GM12878 (cell line): Measurements from ENCODE around the gene DHPS. TPM values are rescaled to one million over a fixed set of nuclear protein-coding genes. Genes with fewer than 3 reads are reported as not detected.

Experiments used
- ASH2L ChIP-seq: fragments of 300-600, 200-600 bp; sonication (generic); IDR thresholded peaks from 2 replicates; pipeline ENCODE4 v1.6.1; 2017; ENCODE audit warnings: low read depth, mild to moderate bottlenecking, borderline replicate concordance
- CBX5 ChIP-seq: sonication (generic); IDR thresholded peaks from 2 replicates; pipeline ENCODE4 v1.6.1; 2016; ENCODE audit warnings: low read depth, moderate library complexity, mild to moderate bottlenecking, inconsistent platforms
- CHD1 ChIP-seq: IDR thresholded peaks from 2 replicates; pipeline ENCODE4 v1.6.1; 2012; ENCODE audit warnings: low read depth, low read length, improper control_type of control experiment
- CHD4 ChIP-seq: fragments of 200-600 bp; sonication (generic); IDR thresholded peaks from 2 replicates; pipeline ENCODE4 v1.6.1; 2016; ENCODE audit warnings: mild to moderate bottlenecking
- DPF2 ChIP-seq: fragments of 450-650 bp; IDR thresholded peaks from 2 replicates; pipeline ENCODE4 v1.6.1; 2017; ENCODE audit warnings: mild to moderate bottlenecking
- EZH2 ChIP-seq: IDR thresholded peaks from 2 replicates; pipeline ENCODE4 v1.6.1; 2012; ENCODE audit warnings: low read depth, mild to moderate bottlenecking, control low read depth, inconsistent platforms, low read length, borderline replicate concordance; ENCODE audit not compliant: control insufficient read depth
- HDGF ChIP-seq: fragments of 450-650 bp; IDR thresholded peaks from 2 replicates; pipeline ENCODE4 v1.6.1; 2016; ENCODE audit warnings: antibody characterized with exemption
- KDM1A ChIP-seq: fragments of 200-600 bp; sonication (generic); IDR thresholded peaks from 2 replicates; pipeline ENCODE4 v1.6.1; 2016; ENCODE audit warnings: borderline replicate concordance
- MYC ChIP-seq: IDR thresholded peaks from 2 replicates; pipeline ENCODE4 v1.6.1; 2011; ENCODE audit warnings: mild to moderate bottlenecking, low read length, moderate library complexity, inconsistent platforms; ENCODE audit not compliant: insufficient read depth, insufficient replicate concordance, insufficient read length, severe bottlenecking
- NFIC ChIP-seq: IDR thresholded peaks from 2 replicates; pipeline ENCODE4 v1.6.1; 2012; ENCODE audit warnings: low read depth, mild to moderate bottlenecking, inconsistent platforms, low read length, moderate library complexity
- NFYB ChIP-seq: IDR thresholded peaks from 2 replicates; pipeline ENCODE4 v1.6.1; 2011; ENCODE audit warnings: low read depth, mild to moderate bottlenecking, low read length, improper control_type of control experiment, moderate library complexity; ENCODE audit not compliant: insufficient read depth
- NR2F1 ChIP-seq: fragments of 450-650 bp; conservative IDR thresholded peaks from 2 replicates; pipeline ENCODE4 v1.6.1; 2017; ENCODE audit warnings: mild to moderate bottlenecking
- RAD51 ChIP-seq: fragments of 450-650 bp; IDR thresholded peaks from 2 replicates; pipeline ENCODE4 v1.6.1; 2016; ENCODE audit warnings: moderate library complexity, mild to moderate bottlenecking, inconsistent platforms
- SUPT20H ChIP-seq: IDR thresholded peaks from 2 replicates; pipeline ENCODE4 v1.6.1; 2011; ENCODE audit warnings: low read depth, mild to moderate bottlenecking, low read length, moderate library complexity, borderline replicate concordance; ENCODE audit not compliant: control insufficient read depth
- TARDBP ChIP-seq: IDR thresholded peaks from 2 replicates; pipeline ENCODE4 v1.6.1; 2016; ENCODE audit warnings: borderline replicate concordance
- YBX1 ChIP-seq: fragments of 450-650 bp; IDR thresholded peaks from 2 replicates; pipeline ENCODE4 v1.6.1; 2016; ENCODE audit warnings: antibody characterized with exemption
- ZNF622 ChIP-seq: fragments of 450-650 bp; IDR thresholded peaks from 2 replicates; pipeline ENCODE4 v1.6.1; 2017; ENCODE audit warnings: mild to moderate bottlenecking, inconsistent platforms
- polyA plus RNA-seq, 11 experiments: library from polyadenylated mRNA; depleted of rRNA in 4 of 11; unstranded in 6 of 11; stranded (reverse) in 5 of 11; fragments of >200 nt; fragmentation: Nextera tagmentation in 4 of 11; fragmentation: Illumina TruSeq in 1 of 11; extraction: Ambion mirVana in 4 of 11; extraction: Trizol in 1 of 11; gene quantifications; 1 replicate in 1 of 11; 2 replicates in 10 of 11; pipeline versions ENCODE4 v1.2.1 to v1.2.3, GENCODE V29; 2011 to 2016; ENCODE audit warnings: inconsistent platforms in 2 of 11, missing spikeins in 2 of 11, low read depth in 1 of 11
- total RNA-seq, 4 experiments: library from RNA; depleted of rRNA in 3 of 4; stranded (reverse); fragments of >200 nt in 3 of 4; fragmentation: Illumina TruSeq in 1 of 4; extraction: Trizol in 1 of 4; gene quantifications; 2 replicates each; pipeline versions ENCODE4 v1.2.1 to v1.2.3, GENCODE V29; 2013 to 2021
- TF ChIP-seq, protein P1 (sequence below): fragments of 450-650 bp; IDR thresholded peaks from 2 replicates; pipeline ENCODE4 v1.6.1; 2017; ENCODE audit warnings: mild to moderate bottlenecking, moderate library complexity
- TF ChIP-seq, protein P2 (sequence below): IDR thresholded peaks from 2 replicates; pipeline ENCODE4 v1.6.1; 2011; ENCODE audit warnings: borderline replicate concordance, low read depth, mild to moderate bottlenecking, moderate library complexity, mixed read lengths, low read length; ENCODE audit not compliant: insufficient read depth; ENCODE audit errors: extremely low read length
- TF ChIP-seq, protein P3 (sequence below): fragments of 450-650 bp; IDR thresholded peaks from 2 replicates; pipeline ENCODE4 v1.6.1; 2017; ENCODE audit warnings: mild to moderate bottlenecking, low read depth, inconsistent platforms; ENCODE audit not compliant: poor library complexity, severe bottlenecking
- TF ChIP-seq, protein P4 (sequence below): fragments of 450-650 bp; IDR thresholded peaks from 2 replicates; pipeline ENCODE4 v1.6.1; 2017; ENCODE audit warnings: borderline replicate concordance

Gene DHPS
- total and polyA plus RNA-seq, 10 of the 15 experiments (the other 5 are each of a cell fraction or from before 2014, with no cell fraction given) = 36.4 to 104 (median 83.4) TPM

DNA sequence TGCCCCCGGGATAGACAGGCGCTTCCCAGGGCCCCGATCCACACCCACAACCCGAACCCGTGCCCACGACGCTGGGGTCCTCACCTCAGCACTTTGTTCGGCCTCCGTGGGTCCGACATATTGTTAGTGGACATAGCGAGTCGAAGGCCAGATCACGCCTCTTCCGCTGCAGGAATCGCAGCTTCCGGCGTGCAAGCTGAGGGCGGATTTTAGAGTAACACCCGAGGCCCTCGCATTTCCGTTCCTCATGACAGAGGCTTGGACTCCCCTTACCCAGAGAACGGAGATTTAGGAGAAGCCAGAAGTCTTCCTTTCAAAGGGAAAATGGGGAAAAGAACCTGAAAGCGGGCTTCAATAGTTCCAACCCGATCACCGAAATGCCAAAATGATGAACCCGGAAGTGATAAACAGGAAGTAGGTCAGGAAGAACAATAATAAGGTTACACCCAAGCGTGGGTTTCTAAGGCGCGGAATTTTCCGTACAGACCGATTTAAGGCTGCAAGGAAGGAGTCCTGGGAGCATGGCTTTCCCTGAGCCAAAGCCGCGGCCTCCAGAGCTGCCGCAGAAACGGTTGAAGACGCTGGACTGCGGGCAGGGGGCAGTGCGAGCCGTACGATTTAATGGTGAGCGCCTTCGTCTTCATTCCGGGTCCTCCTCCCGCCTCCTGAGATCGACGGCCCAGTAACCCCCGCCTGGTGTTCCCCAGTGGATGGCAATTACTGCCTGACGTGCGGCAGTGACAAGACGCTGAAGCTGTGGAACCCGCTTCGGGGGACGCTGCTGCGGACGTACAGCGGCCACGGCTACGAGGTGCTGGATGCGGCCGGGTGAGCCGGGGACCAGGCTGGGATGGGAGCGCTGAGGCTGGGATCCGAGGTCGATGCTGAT is 12.2 kb downstream of the DHPS start (continued):
- TF ChIP-seq, protein P1, sequence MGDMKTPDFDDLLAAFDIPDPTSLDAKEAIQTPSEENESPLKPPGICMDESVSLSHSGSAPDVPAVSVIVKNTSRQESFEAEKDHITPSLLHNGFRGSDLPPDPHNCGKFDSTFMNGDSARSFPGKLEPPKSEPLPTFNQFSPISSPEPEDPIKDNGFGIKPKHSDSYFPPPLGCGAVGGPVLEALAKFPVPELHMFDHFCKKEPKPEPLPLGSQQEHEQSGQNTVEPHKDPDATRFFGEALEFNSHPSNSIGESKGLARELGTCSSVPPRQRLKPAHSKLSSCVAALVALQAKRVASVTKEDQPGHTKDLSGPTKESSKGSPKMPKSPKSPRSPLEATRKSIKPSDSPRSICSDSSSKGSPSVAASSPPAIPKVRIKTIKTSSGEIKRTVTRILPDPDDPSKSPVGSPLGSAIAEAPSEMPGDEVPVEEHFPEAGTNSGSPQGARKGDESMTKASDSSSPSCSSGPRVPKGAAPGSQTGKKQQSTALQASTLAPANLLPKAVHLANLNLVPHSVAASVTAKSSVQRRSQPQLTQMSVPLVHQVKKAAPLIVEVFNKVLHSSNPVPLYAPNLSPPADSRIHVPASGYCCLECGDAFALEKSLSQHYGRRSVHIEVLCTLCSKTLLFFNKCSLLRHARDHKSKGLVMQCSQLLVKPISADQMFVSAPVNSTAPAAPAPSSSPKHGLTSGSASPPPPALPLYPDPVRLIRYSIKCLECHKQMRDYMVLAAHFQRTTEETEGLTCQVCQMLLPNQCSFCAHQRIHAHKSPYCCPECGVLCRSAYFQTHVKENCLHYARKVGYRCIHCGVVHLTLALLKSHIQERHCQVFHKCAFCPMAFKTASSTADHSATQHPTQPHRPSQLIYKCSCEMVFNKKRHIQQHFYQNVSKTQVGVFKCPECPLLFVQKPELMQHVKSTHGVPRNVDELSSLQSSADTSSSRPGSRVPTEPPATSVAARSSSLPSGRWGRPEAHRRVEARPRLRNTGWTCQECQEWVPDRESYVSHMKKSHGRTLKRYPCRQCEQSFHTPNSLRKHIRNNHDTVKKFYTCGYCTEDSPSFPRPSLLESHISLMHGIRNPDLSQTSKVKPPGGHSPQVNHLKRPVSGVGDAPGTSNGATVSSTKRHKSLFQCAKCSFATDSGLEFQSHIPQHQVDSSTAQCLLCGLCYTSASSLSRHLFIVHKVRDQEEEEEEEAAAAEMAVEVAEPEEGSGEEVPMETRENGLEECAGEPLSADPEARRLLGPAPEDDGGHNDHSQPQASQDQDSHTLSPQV = no peak
- TF ChIP-seq CHD1 (no peak), EZH2 (no peak), NR2F1 (peak; percentile 69), ASH2L (no peak; the same call in 1 of the 2 replicates), CHD4 (no peak), NFYB (no peak), NFIC (peak; percentile 68; the same call in 1 of the 2 replicates), SUPT20H (no peak), DPF2 (no peak), MYC (no peak), CBX5 (peak; percentile 60; the same call in 1 of the 2 replicates), ZNF622 (no peak), RAD51 (peak; percentile 64), YBX1 (no peak), HDGF (no peak), TARDBP (peak; percentile 50; the same call in 1 of the 2 replicates), KDM1A (no peak)
- TF ChIP-seq, protein P2, sequence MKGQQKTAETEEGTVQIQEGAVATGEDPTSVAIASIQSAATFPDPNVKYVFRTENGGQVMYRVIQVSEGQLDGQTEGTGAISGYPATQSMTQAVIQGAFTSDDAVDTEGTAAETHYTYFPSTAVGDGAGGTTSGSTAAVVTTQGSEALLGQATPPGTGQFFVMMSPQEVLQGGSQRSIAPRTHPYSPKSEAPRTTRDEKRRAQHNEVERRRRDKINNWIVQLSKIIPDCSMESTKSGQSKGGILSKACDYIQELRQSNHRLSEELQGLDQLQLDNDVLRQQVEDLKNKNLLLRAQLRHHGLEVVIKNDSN = no peak
- TF ChIP-seq, protein P3, sequence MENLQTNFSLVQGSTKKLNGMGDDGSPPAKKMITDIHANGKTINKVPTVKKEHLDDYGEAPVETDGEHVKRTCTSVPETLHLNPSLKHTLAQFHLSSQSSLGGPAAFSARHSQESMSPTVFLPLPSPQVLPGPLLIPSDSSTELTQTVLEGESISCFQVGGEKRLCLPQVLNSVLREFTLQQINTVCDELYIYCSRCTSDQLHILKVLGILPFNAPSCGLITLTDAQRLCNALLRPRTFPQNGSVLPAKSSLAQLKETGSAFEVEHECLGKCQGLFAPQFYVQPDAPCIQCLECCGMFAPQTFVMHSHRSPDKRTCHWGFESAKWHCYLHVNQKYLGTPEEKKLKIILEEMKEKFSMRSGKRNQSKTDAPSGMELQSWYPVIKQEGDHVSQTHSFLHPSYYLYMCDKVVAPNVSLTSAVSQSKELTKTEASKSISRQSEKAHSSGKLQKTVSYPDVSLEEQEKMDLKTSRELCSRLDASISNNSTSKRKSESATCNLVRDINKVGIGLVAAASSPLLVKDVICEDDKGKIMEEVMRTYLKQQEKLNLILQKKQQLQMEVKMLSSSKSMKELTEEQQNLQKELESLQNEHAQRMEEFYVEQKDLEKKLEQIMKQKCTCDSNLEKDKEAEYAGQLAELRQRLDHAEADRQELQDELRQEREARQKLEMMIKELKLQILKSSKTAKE = peak; percentile 92
- TF ChIP-seq, protein P4, sequence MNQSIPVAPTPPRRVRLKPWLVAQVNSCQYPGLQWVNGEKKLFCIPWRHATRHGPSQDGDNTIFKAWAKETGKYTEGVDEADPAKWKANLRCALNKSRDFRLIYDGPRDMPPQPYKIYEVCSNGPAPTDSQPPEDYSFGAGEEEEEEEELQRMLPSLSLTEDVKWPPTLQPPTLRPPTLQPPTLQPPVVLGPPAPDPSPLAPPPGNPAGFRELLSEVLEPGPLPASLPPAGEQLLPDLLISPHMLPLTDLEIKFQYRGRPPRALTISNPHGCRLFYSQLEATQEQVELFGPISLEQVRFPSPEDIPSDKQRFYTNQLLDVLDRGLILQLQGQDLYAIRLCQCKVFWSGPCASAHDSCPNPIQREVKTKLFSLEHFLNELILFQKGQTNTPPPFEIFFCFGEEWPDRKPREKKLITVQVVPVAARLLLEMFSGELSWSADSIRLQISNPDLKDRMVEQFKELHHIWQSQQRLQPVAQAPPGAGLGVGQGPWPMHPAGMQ = no peak; the same call in 1 of the 2 replicates
